Testis (tissue), 3 donors: Measurements from ENCODE around the gene PXN. TPM values are rescaled to one million over a fixed set of nuclear protein-coding genes. Genes with fewer than 3 reads are reported as not detected.
"Not testable (repeated sequence)": the region's sequence is repeated elsewhere in the genome, so short reads cannot be mapped to it uniquely, and the experiment has no call there.

Experiments
- DNase-seq: peaks from one replicate; pipeline ENCODE4 v3.0.0-alpha.2; 2019
- H3K27ac ChIP-seq, 2 donors: fragments of 200-600 bp; sonication (generic); one replicate each; pipeline ENCODE4 v1.5.1; 2019
- H3K27me3 ChIP-seq: fragments of 200-600 bp; sonication (generic); one replicate; pipeline ENCODE4 v1.5.1; 2019
- H3K36me3 ChIP-seq: fragments of 200-600 bp; sonication (generic); one replicate; pipeline ENCODE4 v1.5.1; 2017; ENCODE audit warnings: low read depth; ENCODE audit errors: missing control alignments
- H3K4me1 ChIP-seq: fragments of 200-600 bp; sonication (generic); one replicate; pipeline ENCODE4 v1.5.1; 2019
- H3K4me3 ChIP-seq, 2 donors: fragments of 200-600 bp; sonication (generic); one replicate each; pipeline ENCODE4 v1.5.1; 2017 to 2019
- H3K9me3 ChIP-seq: fragments of 200-600 bp; sonication (generic); one replicate; pipeline ENCODE4 v1.5.1; 2017
- POLR2A ChIP-seq: fragments of 450-650 bp; IDR thresholded peaks from one replicate; pipeline ENCODE4 v1.6.1; 2017; ENCODE audit warnings: antibody characterized with exemption, mild to moderate bottlenecking, moderate library complexity
- WGBS, 2 donors: methylation state at CpG; one replicate each; pipeline ENCODE4 v1.1.5; 2018; 5-methylcytosine and 5-hydroxymethylcytosine counted together
- intact Hi-C: fragments of 100-400 bp; cut with DNase I; formaldehyde crosslinking; loops from one replicate; pipeline ENCODE4 v1.15.1; 2023; ENCODE audit warnings: low total_unique reads
- polyA plus RNA-seq: library from polyadenylated mRNA; stranded (reverse); fragments of 350-450 nt; fragmentation: Illumina TruSeq; extraction: RNeasy Lipid Tissue Mini Kit (QIAGEN cat#74804); gene quantifications from one replicate; pipeline ENCODE4 v1.2.3, GENCODE V29; 2014; ENCODE audit warnings: low read depth, low replicate concordance; ENCODE audit not compliant: insufficient read depth
- total RNA-seq, 2 donors: library from RNA; depleted of rRNA; stranded (reverse); fragments of >200 nt; gene quantifications; one replicate each; pipeline ENCODE4 v1.2.3, GENCODE V29; 2016
- TF ChIP-seq, protein P1 (sequence below), 3 experiments: fragments of 450-650 bp in 2 of 3; fragments of 200-600 bp in 1 of 3; sonication (generic) in 1 of 3; IDR thresholded peaks; one replicate each; pipeline ENCODE4 v1.5.1; 2016 to 2019; ENCODE audit warnings: antibody characterized with exemption in 3 of 3, mild to moderate bottlenecking in 2 of 3, moderate library complexity in 1 of 3

PXN gene
- total and polyA plus RNA-seq, 3 donors from 2014 or later = 81.8 to 89.6 (median 84.9) TPM

- 76 to 85% methylated on average over 9 of the region's 9 CpGs for WGBS, 2 donors
- H3K36me3 ChIP-seq = no peaks in the 10 kb centered on the region
- intact Hi-C loops = no loop called here
Measured at GRCh38 chr12:120211904-120212283, 53.6 kb downstream of the PXN start.

GRCh38 chr12:120211243-120211903, 54.2 kb downstream of the PXN start:
- Histone ChIP-seq H3K4me3 (no peak overlapping the region), H3K4me1 (no peaks in the 10 kb centered on the region), H3K27me3 (no peaks in the 10 kb centered on the region), H3K27ac (no peak overlapping the region), H3K9me3 (no peaks in the 10 kb centered on the region), H3K36me3 (no peaks in the 10 kb centered on the region)
- WGBS, 2 donors = 87 to 88% methylated on average over 12 of the region's 12 CpGs
- intact Hi-C loops = no loop called here
- no peak for DNase-seq
- no peak for TF ChIP-seq POLR2A
- TF ChIP-seq, protein P1, sequence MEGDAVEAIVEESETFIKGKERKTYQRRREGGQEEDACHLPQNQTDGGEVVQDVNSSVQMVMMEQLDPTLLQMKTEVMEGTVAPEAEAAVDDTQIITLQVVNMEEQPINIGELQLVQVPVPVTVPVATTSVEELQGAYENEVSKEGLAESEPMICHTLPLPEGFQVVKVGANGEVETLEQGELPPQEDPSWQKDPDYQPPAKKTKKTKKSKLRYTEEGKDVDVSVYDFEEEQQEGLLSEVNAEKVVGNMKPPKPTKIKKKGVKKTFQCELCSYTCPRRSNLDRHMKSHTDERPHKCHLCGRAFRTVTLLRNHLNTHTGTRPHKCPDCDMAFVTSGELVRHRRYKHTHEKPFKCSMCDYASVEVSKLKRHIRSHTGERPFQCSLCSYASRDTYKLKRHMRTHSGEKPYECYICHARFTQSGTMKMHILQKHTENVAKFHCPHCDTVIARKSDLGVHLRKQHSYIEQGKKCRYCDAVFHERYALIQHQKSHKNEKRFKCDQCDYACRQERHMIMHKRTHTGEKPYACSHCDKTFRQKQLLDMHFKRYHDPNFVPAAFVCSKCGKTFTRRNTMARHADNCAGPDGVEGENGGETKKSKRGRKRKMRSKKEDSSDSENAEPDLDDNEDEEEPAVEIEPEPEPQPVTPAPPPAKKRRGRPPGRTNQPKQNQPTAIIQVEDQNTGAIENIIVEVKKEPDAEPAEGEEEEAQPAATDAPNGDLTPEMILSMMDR (IDR thresholded peaks at IDR 0.05) = no peak

More at GRCh38 chr12:120211904-120212283, 53.6 kb downstream of the PXN start:
- DNase-seq = no peak
- no peak overlapping the region for H3K4me3 ChIP-seq
- no peaks in the 10 kb centered on the region for H3K27me3 ChIP-seq
- no peak overlapping the region for H3K27ac ChIP-seq
- H3K4me1 ChIP-seq = no peaks in the 10 kb centered on the region
- TF ChIP-seq, protein P1 (IDR thresholded peaks at IDR 0.05) = no peak
- no peaks in the 10 kb centered on the region for H3K9me3 ChIP-seq

GRCh38 chr12:120209851-120210250, 55.7 kb downstream of the PXN start:
- no peaks in the 10 kb centered on the region for H3K36me3 ChIP-seq
- DNase-seq = no peak
- WGBS, 2 donors = 88 to 90% methylated on average over 12 to 13 of the region's 13 CpGs
- intact Hi-C loops = no loop called here
- no peak overlapping the region for H3K27ac ChIP-seq
- no peaks in the 10 kb centered on the region for H3K27me3 ChIP-seq
- TF ChIP-seq POLR2A = no peak
- TF ChIP-seq, protein P1 (IDR thresholded peaks at IDR 0.05) = no peak
- H3K9me3 ChIP-seq = no peaks in the 10 kb centered on the region
- H3K4me1 ChIP-seq = no peaks in the 10 kb centered on the region
- H3K4me3 ChIP-seq = no peak overlapping the region

DNA sequence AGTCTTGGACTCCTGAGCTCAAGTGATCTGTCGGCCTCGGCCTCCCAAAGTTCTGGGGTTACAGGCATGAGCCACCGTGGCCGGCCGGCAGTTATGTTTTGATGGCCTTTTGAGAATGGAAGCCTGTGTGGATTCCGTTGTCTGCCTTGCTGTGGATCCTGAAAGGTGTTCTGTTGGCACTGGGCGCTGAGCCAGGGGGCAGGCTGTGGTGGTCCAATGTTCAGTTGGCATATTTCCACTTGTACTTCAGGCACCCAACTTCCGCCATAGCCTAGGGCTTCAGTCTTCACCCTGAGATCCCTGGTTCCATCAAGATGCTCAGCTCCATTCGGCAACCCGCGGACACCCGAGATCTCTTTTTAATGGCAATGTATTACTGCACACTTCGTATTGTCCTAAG, 58.3 kb downstream of the PXN start:
- no peak overlapping the region for H3K27ac ChIP-seq
- no peaks in the 10 kb centered on the region for H3K27me3 ChIP-seq
- H3K9me3 ChIP-seq = no peaks in the 10 kb centered on the region
- no peak for DNase-seq
- no peaks in the 10 kb centered on the region for H3K36me3 ChIP-seq
- WGBS, 2 donors = 93 to 98% methylated on average over 10 to 13 of the region's 13 CpGs
- no peak for TF ChIP-seq POLR2A
- H3K4me3 ChIP-seq = no peak overlapping the region
- intact Hi-C loops = no loop called here
- H3K4me1 ChIP-seq = no peaks in the 10 kb centered on the region

- H3K36me3 ChIP-seq, H3K9me3 ChIP-seq, intact Hi-C loops, H3K4me1 ChIP-seq, H3K27ac ChIP-seq, H3K4me3 ChIP-seq, DNase-seq, H3K27me3 ChIP-seq: not testable (repeated sequence)
- 95 to 96% methylated on average over 5 of the region's 5 CpGs for WGBS, 2 donors
Measured at GRCh38 chr12:120206781-120207180, 58.7 kb downstream of the PXN start.

- intact Hi-C loops = no loop called here
- no peak overlapping the region for H3K27ac ChIP-seq
- no peaks in the 10 kb centered on the region for H3K9me3 ChIP-seq
- DNase-seq = no peak
- 95 to 97% methylated on average over 10 of the region's 10 CpGs for WGBS, 2 donors
- H3K27me3 ChIP-seq = no peaks in the 10 kb centered on the region
- TF ChIP-seq, protein P1 (IDR thresholded peaks at IDR 0.05) = no peak
- no peak for TF ChIP-seq POLR2A
- no peak overlapping the region for H3K4me3 ChIP-seq
- no peaks in the 10 kb centered on the region for H3K36me3 ChIP-seq
- H3K4me1 ChIP-seq = no peaks in the 10 kb centered on the region
Measured at GRCh38 chr12:120206228-120206627, 59.3 kb downstream of the PXN start.
